Inflammatory macrophage treated with lipopolysaccharide for 1 hour (primary cell): ENCODE measurements around the gene MLH3.
"Not testable (repeated sequence)": the region's sequence is repeated elsewhere in the genome, so short reads cannot be mapped to it uniquely, and the experiment has no call there.

Experiments used
- DNase-seq, 2 donors: peaks; one replicate each; pipeline ENCODE4 v3.0.0-alpha.2; 2020 to 2022

Gene MLH3

GRCh38 chr14:75050852-75051555 is at the start of gene MLH3:
TSS of gene MLH3 (minus strand) at chr14:75051467. CDS start at chr14:75049655, 1,812 bp downstream.
- peak; percentile 65 to 86 for DNase-seq

GRCh38 chr14:75098682-75099081 is 47.4 kb upstream of the MLH3 start:
- DNase-seq: no peak

- DNase-seq: no peak
Measured at GRCh38 chr14:75098212-75098611, 46.9 kb upstream of the MLH3 start.

GRCh38 chr14:75096959-75097358 is 45.7 kb upstream of the MLH3 start:
- no peak for DNase-seq

DNA sequence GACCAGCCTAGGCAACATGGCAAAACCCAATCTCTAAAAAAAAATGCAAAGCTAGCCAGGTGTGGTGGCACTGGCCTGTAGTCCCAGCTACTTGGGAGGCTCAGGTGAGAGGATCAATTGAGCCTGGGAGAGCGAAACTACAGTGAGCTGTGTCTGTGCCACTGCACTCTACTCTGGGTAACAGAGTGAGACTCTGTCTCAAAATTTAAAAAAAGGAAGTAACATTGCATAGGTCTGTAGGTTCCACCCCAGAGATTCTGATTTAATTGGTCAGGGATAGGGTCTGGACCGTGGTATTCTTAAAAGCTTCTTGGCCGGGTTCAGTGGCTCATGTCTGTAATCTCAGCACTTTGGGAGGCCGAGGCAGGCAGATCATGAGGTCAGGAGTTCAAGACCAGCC is 44.4 kb upstream of the MLH3 start:
- DNase-seq: no peak

GRCh38 chr14:75094896-75095295 is 43.6 kb upstream of the MLH3 start:
- no peak for DNase-seq

GRCh38 chr14:75092698-75093097 is 41.4 kb upstream of the MLH3 start:
- no peak for DNase-seq

DNA sequence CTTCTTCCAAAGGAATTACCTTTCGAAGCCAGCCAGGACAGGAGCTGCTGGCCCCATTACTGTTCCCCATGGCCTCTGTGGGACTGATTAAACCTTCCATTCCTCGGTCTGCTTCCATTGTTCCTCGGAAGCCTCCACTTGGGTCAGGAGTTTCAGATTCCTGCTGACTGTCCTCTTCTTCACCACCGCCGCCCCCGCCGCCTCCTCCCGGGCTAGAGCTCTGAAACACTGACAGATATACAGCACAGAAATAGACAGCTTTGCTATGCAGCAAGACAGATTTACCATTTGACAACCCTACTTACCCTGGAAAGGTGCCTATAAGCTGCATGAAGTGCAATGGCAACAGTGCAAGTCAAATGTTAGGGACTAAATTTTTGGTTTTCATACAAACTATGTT is 40.0 kb upstream of the MLH3 start:
- no peak for DNase-seq

DNA sequence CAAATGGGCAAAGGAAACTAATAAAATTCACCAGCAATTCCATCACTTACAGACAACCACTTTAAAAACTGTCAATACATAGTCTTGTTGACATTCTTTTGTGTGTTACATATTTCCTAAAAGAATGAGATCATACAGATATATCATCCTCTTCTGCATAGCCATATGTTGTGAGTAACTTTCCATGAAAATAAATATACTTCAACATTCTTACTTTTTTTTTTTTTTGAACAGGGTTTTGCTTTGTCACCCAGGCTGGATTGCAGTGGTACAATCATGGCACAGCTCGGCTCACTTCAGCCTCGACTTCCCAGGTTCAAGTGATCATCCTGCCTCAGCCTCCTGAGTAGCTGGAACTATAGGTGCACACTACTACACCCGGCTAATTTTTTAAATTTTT is 39.1 kb upstream of the MLH3 start:
- DNase-seq: no peak

- DNase-seq: peak; percentile 21 to 78
Measured at GRCh38 chr14:75088566-75089373, 37.5 kb upstream of the MLH3 start.

- DNase-seq: no peak
Measured at GRCh38 chr14:75088153-75088552, 36.9 kb upstream of the MLH3 start.

- DNase-seq: no peak
Measured at GRCh38 chr14:75084513-75084912, 33.2 kb upstream of the MLH3 start.

- DNase-seq: no peak
Measured at GRCh38 chr14:75083271-75083670, 32.0 kb upstream of the MLH3 start.

DNA sequence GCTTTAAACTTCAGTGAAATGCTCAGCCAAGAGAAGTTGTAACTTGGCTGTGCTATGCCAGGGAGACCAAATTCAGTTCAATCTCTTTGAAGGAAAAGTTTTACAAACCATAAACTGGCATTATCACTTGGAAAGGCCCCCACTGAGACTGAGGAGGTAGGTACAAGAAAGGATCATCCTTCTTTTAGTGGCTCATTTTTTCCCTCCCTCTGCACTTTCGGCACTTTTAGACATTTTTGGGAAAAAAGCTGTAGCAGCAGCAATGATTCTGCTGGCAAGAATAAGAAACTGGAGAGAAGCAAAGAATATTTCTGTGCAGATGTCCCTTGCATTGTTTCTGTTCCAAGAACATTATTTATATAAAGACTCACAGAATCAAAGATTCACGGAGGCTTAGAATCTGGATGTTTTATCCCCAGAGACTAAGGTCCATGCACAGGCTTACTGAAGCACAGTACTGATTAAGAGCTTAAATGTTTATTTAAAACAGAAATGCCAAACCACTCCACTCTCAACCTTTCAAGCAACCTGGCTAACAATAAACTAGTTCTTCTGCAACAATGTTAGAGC is 30.5 kb upstream of the MLH3 start:
- no peak for DNase-seq

- no peak for DNase-seq
Measured at GRCh38 chr14:75079521-75079920, 28.3 kb upstream of the MLH3 start.

DNA sequence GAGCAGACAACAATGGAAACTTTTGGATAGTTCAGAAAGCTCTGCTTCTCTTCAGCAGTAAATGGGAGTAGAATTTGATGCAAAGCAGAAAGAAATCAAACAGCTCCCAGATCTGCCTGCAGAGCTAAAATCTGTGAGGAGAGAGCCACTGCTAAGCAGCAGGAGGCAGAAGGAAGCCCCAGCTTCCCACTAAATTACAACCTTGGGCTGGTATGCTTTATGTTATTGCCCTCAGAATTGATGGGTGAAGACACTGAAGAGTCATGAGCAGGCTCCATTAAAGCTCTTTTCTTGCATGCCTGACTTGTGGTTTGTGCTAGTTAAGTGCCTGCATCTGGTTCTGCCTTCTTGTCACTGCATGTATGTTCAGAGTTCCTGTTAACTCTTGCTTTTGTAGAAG is 26.5 kb upstream of the MLH3 start:
- DNase-seq: no peak

- peak; percentile 11 to 19 for DNase-seq
Measured at GRCh38 chr14:75070383-75070782, 19.1 kb upstream of the MLH3 start.

- DNase-seq: no peak
Measured at GRCh38 chr14:75069811-75070145, 18.5 kb upstream of the MLH3 start.

DNA sequence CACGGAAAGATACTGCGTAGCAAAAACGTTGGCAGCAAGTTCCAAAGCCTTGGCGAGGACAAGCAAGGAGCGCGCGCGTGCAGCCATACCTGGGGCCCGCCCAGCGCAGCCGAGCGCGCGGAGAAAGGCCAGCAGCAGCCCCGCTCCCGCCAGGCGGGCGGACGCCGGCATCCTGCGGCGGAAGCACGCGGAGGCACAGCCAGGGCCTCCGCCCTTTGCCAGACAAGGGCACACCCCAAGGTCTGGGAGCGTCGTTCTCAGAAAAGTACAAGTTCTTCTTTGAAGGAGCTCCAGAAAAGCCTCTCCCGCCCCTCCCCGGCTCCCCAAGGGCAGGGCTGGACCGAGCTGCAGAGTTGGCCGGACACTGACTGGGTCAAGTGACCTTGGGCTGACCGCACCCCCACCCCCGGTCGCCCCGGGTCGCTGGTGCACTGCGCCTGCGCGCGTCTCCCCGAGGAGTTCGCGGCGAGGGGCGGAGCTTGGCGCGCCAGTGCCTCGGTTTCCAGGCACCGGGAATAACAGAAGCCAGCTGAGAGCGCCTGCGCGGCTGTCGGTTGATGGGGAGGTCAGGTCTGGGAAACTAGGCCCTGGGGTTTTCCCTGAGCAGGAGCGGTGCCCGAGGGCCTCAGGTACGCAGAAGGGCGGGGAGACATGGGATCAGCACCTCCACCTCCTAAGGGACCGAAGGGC is 18.0 kb upstream of the MLH3 start, which contains the start of gene ZC2HC1C:
Gene ZC2HC1C, plus strand, starts transcription at position 521 of the 690 bp plus-strand sequence. CDS start 933 bp downstream, outside the sequence.
- peak; percentile 86 to 90 for DNase-seq

GRCh38 chr14:75068294-75069120 is 17.2 kb upstream of the MLH3 start:
- DNase-seq: peak in 1 of 2 donors; percentile 20

DNA sequence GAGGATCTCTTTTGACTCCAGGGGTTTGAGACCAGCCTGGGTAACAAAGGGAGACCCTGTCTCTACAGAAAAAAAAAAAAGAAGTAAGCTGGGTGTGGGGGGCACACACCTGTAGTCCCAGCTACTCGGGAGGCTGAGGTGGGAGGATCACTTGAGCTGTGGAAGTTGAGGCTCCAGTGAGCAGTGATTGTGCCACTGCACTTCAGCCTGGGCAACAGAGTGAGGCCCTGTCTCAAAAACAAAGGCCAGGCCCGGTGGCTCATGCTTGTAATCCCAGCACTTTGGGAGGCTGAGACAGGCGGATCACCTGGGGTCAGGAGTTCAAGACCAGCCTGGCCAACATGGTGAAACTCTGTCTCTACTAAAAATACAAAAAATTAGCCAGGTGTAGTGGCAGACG is 16.5 kb upstream of the MLH3 start:
- not testable (repeated sequence) for DNase-seq

- DNase-seq: peak in 1 of 2 donors; percentile 31
Measured at GRCh38 chr14:75067212-75067611, 15.9 kb upstream of the MLH3 start.
